Adrenal gland (tissue), 12 donors: Measurements from ENCODE around the gene CENPP. TPM values are rescaled to one million over a fixed set of nuclear protein-coding genes. Genes with fewer than 3 reads are reported as not detected.

ENCODE experiments used
- DNase-seq, 7 donors: peaks; one replicate each; pipeline ENCODE4 v3.0.0-alpha.2; 2019 to 2020
- H3K27ac ChIP-seq, 5 donors: fragments of 200-600 bp; sonication (generic) in 4 of 5; 1 replicate in 3 of 5; 2 replicates in 2 of 5; pipeline versions ENCODE4 v1.5.1 to v1.8.0; 2016 to 2020; ENCODE audit warnings: mild to moderate bottlenecking in 1 of 5
- H3K27me3 ChIP-seq: fragments of 200-600 bp; 2 replicates; pipeline ENCODE4 v1.8.0; 2021
- H3K36me3 ChIP-seq, 2 donors: fragments of 200-600 bp; replicated peaks in 1 of 2; 1 replicate in 1 of 2; 2 replicates in 1 of 2; pipeline versions ENCODE4 v1.5.1 to v1.8.0; 2018 to 2022
- H3K4me1 ChIP-seq, 2 donors: fragments of 200-600 bp; replicated peaks in 1 of 2; 1 replicate in 1 of 2; 2 replicates in 1 of 2; pipeline versions ENCODE4 v1.5.1 to v1.8.0; 2018 to 2021
- H3K4me3 ChIP-seq, 4 donors: fragments of 200-600 bp; sonication (generic) in 3 of 4; one replicate each; pipeline ENCODE4 v1.5.1; 2016 to 2018
- H3K9me3 ChIP-seq, 3 donors: fragments of 200-600 bp; sonication (generic) in 1 of 3; replicated peaks in 1 of 3; 1 replicate in 2 of 3; 2 replicates in 1 of 3; pipeline versions ENCODE4 v1.5.1 to v1.8.0; 2016 to 2021
- POLR2A ChIP-seq, 2 donors: fragments of 450-650 bp; IDR thresholded peaks; one replicate each; pipeline ENCODE4 v1.6.1; 2017; ENCODE audit warnings: antibody characterized with exemption in 2 of 2, mild to moderate bottlenecking in 2 of 2, moderate library complexity in 1 of 2
- WGBS, 4 donors: extraction: QIAGEN DNeasy Blood & Tissue Kit in 2 of 4; methylation state at CpG; one replicate each; pipeline versions ENCODE4 v1.1.5 to v1.1.7; 2013 to 2017; 5-methylcytosine and 5-hydroxymethylcytosine counted together
- intact Hi-C, 2 donors: fragments of 100-400 bp; cut with DNase I; formaldehyde crosslinking; loops; one replicate each; pipeline versions ENCODE4 v1.14.1 to v1.15.0; 2022 to 2023
- polyA plus RNA-seq, 3 donors: library from polyadenylated mRNA; stranded (reverse); fragments of 200-250 nt in 2 of 3; fragments of 350-450 nt in 1 of 3; fragmentation: Illumina TruSeq in 1 of 3; extraction: RNeasy Lipid Tissue Mini Kit (QIAGEN cat#74804) in 1 of 3; gene quantifications; one replicate each; pipeline ENCODE4 v1.2.3, GENCODE V29; 2013 to 2014
- total RNA-seq, 9 donors: library from RNA; depleted of rRNA in 4 of 9; stranded (reverse); fragments of >200 nt in 4 of 9; fragments of 120-200 nt in 1 of 9; fragmentation: NEBNext Ultra II Directional in 1 of 9; extraction: Animal tissue kit (Norgen Biotek cat#: 25700) in 1 of 9; gene quantifications; one replicate each; pipeline versions ENCODE4 v1.1.0 to v1.2.4, GENCODE V29; 2013 to 2023
- TF ChIP-seq, protein P1 (sequence below), 6 experiments: fragments of 450-650 bp in 4 of 6; fragments of 200-600 bp in 2 of 6; sonication (generic) in 1 of 6; IDR thresholded peaks; 1 replicate in 5 of 6; 2 replicates in 1 of 6; pipeline versions ENCODE4 v1.5.1 to v1.8.0; 2016 to 2021; ENCODE audit warnings: antibody characterized with exemption in 6 of 6, mild to moderate bottlenecking in 2 of 6, moderate library complexity in 1 of 6
- donor health status: healthy with polysubstance abuse.
- donor health status: Bipolar disorder and iron deficiency.
- donor health status: DM: yes; HTN: yes; CAD: no.
- donor health status: DM: no; HTN: no; CAD: no.
- donor health status: DM: no; HTN: no; CAD: no.
- donor health status: DM: yes; HTN: yes; CAD: no.

CENPP gene
- total and polyA plus RNA-seq, 12 donors, result 1.1 to 14.0 (median 3.1) TPM

- intact Hi-C loops, result no loop called here
- Histone ChIP-seq H3K27ac (no peak overlapping the region), H3K36me3 (no peaks in the 10 kb centered on the region), H3K27me3 (no peaks in the 10 kb centered on the region), H3K4me1 (no peaks in the 10 kb centered on the region), H3K9me3 (peaks cover 0 to 4% (median 0%) of the 10 kb centered on the region in 3 donors), H3K4me3 (no peak overlapping the region)
- TF ChIP-seq, protein P1, sequence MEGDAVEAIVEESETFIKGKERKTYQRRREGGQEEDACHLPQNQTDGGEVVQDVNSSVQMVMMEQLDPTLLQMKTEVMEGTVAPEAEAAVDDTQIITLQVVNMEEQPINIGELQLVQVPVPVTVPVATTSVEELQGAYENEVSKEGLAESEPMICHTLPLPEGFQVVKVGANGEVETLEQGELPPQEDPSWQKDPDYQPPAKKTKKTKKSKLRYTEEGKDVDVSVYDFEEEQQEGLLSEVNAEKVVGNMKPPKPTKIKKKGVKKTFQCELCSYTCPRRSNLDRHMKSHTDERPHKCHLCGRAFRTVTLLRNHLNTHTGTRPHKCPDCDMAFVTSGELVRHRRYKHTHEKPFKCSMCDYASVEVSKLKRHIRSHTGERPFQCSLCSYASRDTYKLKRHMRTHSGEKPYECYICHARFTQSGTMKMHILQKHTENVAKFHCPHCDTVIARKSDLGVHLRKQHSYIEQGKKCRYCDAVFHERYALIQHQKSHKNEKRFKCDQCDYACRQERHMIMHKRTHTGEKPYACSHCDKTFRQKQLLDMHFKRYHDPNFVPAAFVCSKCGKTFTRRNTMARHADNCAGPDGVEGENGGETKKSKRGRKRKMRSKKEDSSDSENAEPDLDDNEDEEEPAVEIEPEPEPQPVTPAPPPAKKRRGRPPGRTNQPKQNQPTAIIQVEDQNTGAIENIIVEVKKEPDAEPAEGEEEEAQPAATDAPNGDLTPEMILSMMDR (IDR thresholded peaks at IDR 0.05), result no peak
- no peak for TF ChIP-seq POLR2A (IDR thresholded peaks at IDR 0.05)
- 91 to 96% (median 94%) methylated on average over 3 of the region's 3 CpGs for WGBS, 4 donors
- no peak for DNase-seq
Measured at GRCh38 chr9:92474587-92474986, 148.8 kb downstream of the CENPP start.

GRCh38 chr9:92476962-92477361, 151.2 kb downstream of the CENPP start:
- Histone ChIP-seq H3K27me3 (no peaks in the 10 kb centered on the region), H3K9me3 (no peaks in the 10 kb centered on the region), H3K4me1 (no peaks in the 10 kb centered on the region), H3K36me3 (no peaks in the 10 kb centered on the region), H3K27ac (no peak overlapping the region), H3K4me3 (no peak overlapping the region)
- WGBS, 4 donors, result 92 to 100% (median 94%) methylated on average over 1 of the region's 1 CpG
- no peak for DNase-seq
- intact Hi-C loops, result no loop called here
- TF ChIP-seq, protein P1 (IDR thresholded peaks at IDR 0.05), result no peak
- no peak for TF ChIP-seq POLR2A (IDR thresholded peaks at IDR 0.05)

GRCh38 chr9:92478783-92479182, 153.0 kb downstream of the CENPP start:
- Histone ChIP-seq H3K27ac (peak overlapping the region in 1 of 5 donors; percentile 53), H3K27me3 (no peaks in the 10 kb centered on the region), H3K4me3 (no peak overlapping the region), H3K36me3 (no peaks in the 10 kb centered on the region), H3K4me1 (no peaks in the 10 kb centered on the region), H3K9me3 (no peaks in the 10 kb centered on the region)
- no peak for DNase-seq
- 88 to 95% (median 92%) methylated on average over 7 of the region's 7 CpGs for WGBS, 4 donors
- intact Hi-C loops, result no loop called here
- no peak for TF ChIP-seq POLR2A (IDR thresholded peaks at IDR 0.05)

- Histone ChIP-seq H3K9me3 (no peaks in the 10 kb centered on the region), H3K27me3 (no peaks in the 10 kb centered on the region), H3K36me3 (no peaks in the 10 kb centered on the region), H3K27ac (peak overlapping the region in 1 of 5 donors; percentile 53), H3K4me3 (no peak overlapping the region), H3K4me1 (no peaks in the 10 kb centered on the region)
- DNase-seq, result no peak
- TF ChIP-seq POLR2A (IDR thresholded peaks at IDR 0.05), result no peak
- TF ChIP-seq, protein P1 (IDR thresholded peaks at IDR 0.05), result no peak
- intact Hi-C loops, result no loop called here
Measured at GRCh38 chr9:92479346-92479745, 153.6 kb downstream of the CENPP start.

DNA sequence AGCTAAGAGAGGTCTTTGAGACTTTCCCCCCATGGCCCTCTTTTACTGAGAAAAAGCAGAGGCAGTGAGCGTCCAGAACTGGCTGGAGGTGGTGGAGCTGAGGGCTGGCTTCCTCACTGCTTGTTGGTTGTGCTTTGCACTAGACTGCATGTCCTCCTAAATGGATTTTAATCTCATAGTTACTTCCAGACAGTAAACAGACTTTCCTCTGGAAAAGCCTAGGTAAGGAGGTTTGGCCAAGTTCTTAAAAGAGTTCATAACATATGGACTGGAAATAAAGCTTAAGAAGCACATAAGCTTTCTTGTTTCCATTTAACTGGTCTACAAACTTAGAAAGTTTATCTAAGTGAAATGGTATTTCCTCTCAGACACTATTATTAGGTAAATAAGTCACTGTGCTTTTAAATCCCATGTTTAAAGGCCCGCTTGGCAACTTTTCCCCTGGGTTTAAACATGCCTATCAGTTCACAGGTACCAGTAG, 154.6 kb downstream of the CENPP start:
- Histone ChIP-seq H3K36me3 (no peaks in the 10 kb centered on the region), H3K27ac (peak overlapping the region in 2 of 5 donors; percentile 42 to 53), H3K4me3 (peak overlapping the region in 1 of 4 donors; percentile 12), H3K9me3 (no peaks in the 10 kb centered on the region), H3K27me3 (no peaks in the 10 kb centered on the region), H3K4me1 (no peaks in the 10 kb centered on the region)
- TF ChIP-seq POLR2A (IDR thresholded peaks at IDR 0.05), result no peak
- TF ChIP-seq, protein P1 (IDR thresholded peaks at IDR 0.05), result no peak
- intact Hi-C loops, result no loop called here
- DNase-seq, result no peak
- 62 to 76% (median 72%) methylated on average over 2 of the region's 2 CpGs for WGBS, 4 donors
